Measurements from ENCODE around the gene C1RL. TPM values are rescaled to one million over a fixed set of nuclear protein-coding genes. Genes with fewer than 3 reads are reported as not detected.
A peak's percentile ranks its signal among the peaks of the same experiment; 100 is the strongest.
"Not testable (repeated sequence)": the region's sequence is repeated elsewhere in the genome, so short reads cannot be mapped to it uniquely, and the experiment has no call there.

Gene C1RL
- total and polyA plus RNA-seq, 2 of the 4 experiments (the other 2 are of a cell fraction), result 9.1 to 12.3 TPM

- H3K79me1 ChIP-seq (ENCODE audit: low read depth in 1 of 2, low read length in 2 of 2), result peaks cover 27 to 55% of the 10 kb centered on the region in 2 experiments
- no peaks in the 10 kb centered on the region for H3K9me3 ChIP-seq (ENCODE audit: control insufficient read depth, insufficient read depth, low read length)
- peak overlapping the region; percentile 97 for H2BK5ac ChIP-seq (ENCODE audit: low read depth, low read length, poor library complexity, severe bottlenecking)
- in situ Hi-C loops (cut with MboI; ENCODE audit: low sequenced_read_pairs) (no loop called here), intact Hi-C loops (cut with micrococcal nuclease) (no loop called here), dilution Hi-C loops (cut with HindIII; ENCODE audit: low sequenced_read_pairs, unreplicated experiment) (no loop called here)
- H3K18ac ChIP-seq (ENCODE audit: low read depth, low read length), result no peak overlapping the region
- H3K23ac ChIP-seq (ENCODE audit: low read depth, low read length), result peak overlapping the region; percentile 99
- H2BK120ac ChIP-seq (ENCODE audit: low read depth, low read length), result peak overlapping the region; percentile 94; the same call in 1 of the 2 replicates
- H3K27me3 ChIP-seq (ENCODE audit: control insufficient read depth, insufficient read depth, low read length), result no peaks in the 10 kb centered on the region
- peaks cover 5% of the 10 kb centered on the region; the same call in 1 of the 2 replicates for H3K4me1 ChIP-seq (ENCODE audit: control insufficient read depth, insufficient read depth, low read length)
- no peak for DNase-seq
- peak overlapping the region; percentile 100 for H3K4ac ChIP-seq (ENCODE audit: low read depth, low read length)
- H3K36me3 ChIP-seq (ENCODE audit: control insufficient read depth, insufficient read depth, low read length), result peaks cover 10% of the 10 kb centered on the region
- POLR2A ChIA-PET (ENCODE audit: unreplicated experiment), result no interaction called here
- peak overlapping the region; percentile 97 for H3K27ac ChIP-seq (ENCODE audit: insufficient read depth, low read length)
- peak overlapping the region; percentile 96 for H3K9ac ChIP-seq (ENCODE audit: low read depth, low read length)
- ATAC-seq (ENCODE audit: low read depth), result no peak
- no peak overlapping the region for H2BK15ac ChIP-seq (ENCODE audit: low read depth, low read length)
- peak overlapping the region; percentile 67; the same call in 1 of the 2 replicates for H4K91ac ChIP-seq (ENCODE audit: insufficient read depth, low read depth, low read length)
- CTCF ChIA-PET, result interaction anchor here (1.0 to 2.1 kb wide), 3 partner anchors 15 to 183 kb away, joined by 3 to 9 read pairs (median 4); partner anchors contain the start of gene C1S
- peak overlapping the region; percentile 96 for H3K4me2 ChIP-seq (ENCODE audit: low read depth, low read length)
- peak overlapping the region; percentile 66 for H3K4me3 ChIP-seq (ENCODE audit: insufficient read depth, low read depth, low read length)
- peak overlapping the region; percentile 97 to 100; a peak in 3 of 4 replicates for H4K8ac ChIP-seq (ENCODE audit: low read depth in 2 of 2, low read length in 2 of 2)
- H3K9me1 ChIP-seq (ENCODE audit: insufficient read depth, low read length), result peaks cover 4% of the 10 kb centered on the region; the same call in 1 of the 2 replicates
- 60% methylated on average over 1 of the region's 3 CpGs; no CpG with 5 or more reads in 1 of the 2 experiments for WGBS, 2 experiments (ENCODE audit: extremely low coverage in 2 of 2, insufficient read length in 1 of 2)
- no peaks in the 10 kb centered on the region; the same call in none of the 2 replicates for H4K20me1 ChIP-seq (ENCODE audit: insufficient read depth, low read length)
- peak overlapping the region; percentile 98 for H2AFZ ChIP-seq (replicated peaks; ENCODE audit: low read length, poor library complexity)
- peak overlapping the region; percentile 100 for H2AK9ac ChIP-seq (replicated peaks; ENCODE audit: low read depth, low read length, poor library complexity)
- H3K56ac ChIP-seq (ENCODE audit: extremely low read depth, insufficient read depth, low read length), result peak overlapping the region; percentile 94; the same call in 1 of the 2 replicates
- BruUV-seq (replicated peaks), result no TSS peak
- TF ChIP-seq CEBPB (IDR thresholded peaks at IDR 0.05; ENCODE audit: low read depth, low read length), result peak; percentile 29; the same call in 1 of the 2 replicates
- TF ChIP-seq MAZ (IDR thresholded peaks at IDR 0.05; ENCODE audit: borderline replicate concordance, low read depth, low read length), result no peak
- TF ChIP-seq CTCF (conservative IDR thresholded peaks at IDR 0.05; ENCODE audit: low read depth, low read length), result no peak
- TF ChIP-seq CHD1 (IDR thresholded peaks at IDR 0.05; ENCODE audit: low read depth, low read length), result no peak
- TF ChIP-seq FOS (IDR thresholded peaks at IDR 0.05; ENCODE audit: low read depth, low read length), result no peak
- no peak for TF ChIP-seq SMC3 (IDR thresholded peaks at IDR 0.05; ENCODE audit: low read depth, low read length)
- 0 out of 2 replicates have a peak overlapping the region, but pooled peaks have one; percentile 14 for H2BK20ac ChIP-seq (ENCODE audit: low read depth, low read length)
- H4K5ac ChIP-seq (ENCODE audit: low read depth, low read length), result peak overlapping the region; percentile 91
- peak overlapping the region; percentile 71; the same call in 1 of the 2 replicates for H2AK5ac ChIP-seq (ENCODE audit: low read depth, low read length)
- peak overlapping the region; percentile 100; the same call in 1 of the 2 replicates for H3K14ac ChIP-seq (replicated peaks; ENCODE audit: low read depth, low read length)
Measured at GRCh38 chr12:7107636-7108002, 1.4 kb downstream of the C1RL start.

- CTCF ChIA-PET, result interaction anchor here (0.6 to 2.1 kb wide), 4 partner anchors 13 to 870 kb away, joined by 3 to 9 read pairs (median 3); partner anchors contain the start of gene C1S
Measured at GRCh38 chr12:7107181-7107580, 1.8 kb downstream of the C1RL start.

More at GRCh38 chr12:7107181-7107580, 1.8 kb downstream of the C1RL start:
- H3K4me1 ChIP-seq (ENCODE audit: control insufficient read depth, insufficient read depth, low read length); H3K14ac ChIP-seq (replicated peaks; ENCODE audit: low read depth, low read length); H3K4me3 ChIP-seq (ENCODE audit: insufficient read depth, low read depth, low read length); H2BK15ac ChIP-seq (ENCODE audit: low read depth, low read length); H4K8ac ChIP-seq (ENCODE audit: low read depth in 2 of 2, low read length in 2 of 2); H2BK120ac ChIP-seq (ENCODE audit: low read depth, low read length); H3K56ac ChIP-seq (ENCODE audit: extremely low read depth, insufficient read depth, low read length); H2AK9ac ChIP-seq (replicated peaks; ENCODE audit: low read depth, low read length, poor library complexity); H3K27me3 ChIP-seq (ENCODE audit: control insufficient read depth, insufficient read depth, low read length); H3K27ac ChIP-seq (ENCODE audit: insufficient read depth, low read length); BruUV-seq (replicated peaks); H2AK5ac ChIP-seq (ENCODE audit: low read depth, low read length); H2BK20ac ChIP-seq (ENCODE audit: low read depth, low read length); H4K91ac ChIP-seq (ENCODE audit: insufficient read depth, low read depth, low read length); intact Hi-C loops (cut with micrococcal nuclease); ATAC-seq (ENCODE audit: low read depth); H2AFZ ChIP-seq (replicated peaks; ENCODE audit: low read length, poor library complexity); H3K9ac ChIP-seq (ENCODE audit: low read depth, low read length); DNase-seq; H4K5ac ChIP-seq (ENCODE audit: low read depth, low read length); H3K23ac ChIP-seq (ENCODE audit: low read depth, low read length); in situ Hi-C loops (cut with MboI; ENCODE audit: low sequenced_read_pairs); dilution Hi-C loops (cut with HindIII; ENCODE audit: low sequenced_read_pairs, unreplicated experiment); H3K4ac ChIP-seq (ENCODE audit: low read depth, low read length); H3K18ac ChIP-seq (ENCODE audit: low read depth, low read length); POLR2A ChIA-PET (ENCODE audit: unreplicated experiment); H2BK5ac ChIP-seq (ENCODE audit: low read depth, low read length, poor library complexity, severe bottlenecking); H3K9me3 ChIP-seq (ENCODE audit: control insufficient read depth, insufficient read depth, low read length); H3K4me2 ChIP-seq (ENCODE audit: low read depth, low read length); H3K9me1 ChIP-seq (ENCODE audit: insufficient read depth, low read length); H4K20me1 ChIP-seq (ENCODE audit: insufficient read depth, low read length): not testable (repeated sequence)
- Histone ChIP-seq H3K79me1 (ENCODE audit: low read depth in 1 of 2, low read length in 2 of 2) (peaks cover 31 to 60% of the 10 kb centered on the region in 2 experiments), H3K36me3 (ENCODE audit: control insufficient read depth, insufficient read depth, low read length) (peaks cover 14% of the 10 kb centered on the region)
- WGBS, 2 experiments (ENCODE audit: extremely low coverage in 2 of 2, insufficient read length in 1 of 2), result 80% methylated on average over 1 of the region's 5 CpGs; no CpG with 5 or more reads in 1 of the 2 experiments

Measured in IMR-90 (cell line).